Mammary epithelial cell (primary cell): ENCODE measurements around the gene CTTNBP2NL.

Source experiments
- EZH2 ChIP-seq: IDR thresholded peaks from 2 replicates; pipeline ENCODE4 v1.6.1; 2012; ENCODE audit warnings: low read length, inconsistent platforms, borderline replicate concordance
- TF ChIP-seq, protein P1 (sequence below), 2 donors: IDR thresholded peaks in 1 of 2; conservative IDR thresholded peaks in 1 of 2; 2 replicates each; pipeline ENCODE4 v1.5.1; 2011 to 2012; ENCODE audit warnings: inconsistent platforms in 2 of 2, low read length in 2 of 2, mild to moderate bottlenecking in 2 of 2, control low read depth in 1 of 2, low read depth in 1 of 2; ENCODE audit not compliant: insufficient read depth in 1 of 2; ENCODE audit errors: extremely low read depth in 1 of 2

GRCh38 chr1:112450773-112451172, 54.8 kb downstream of the CTTNBP2NL start:
- TF ChIP-seq, protein P1, sequence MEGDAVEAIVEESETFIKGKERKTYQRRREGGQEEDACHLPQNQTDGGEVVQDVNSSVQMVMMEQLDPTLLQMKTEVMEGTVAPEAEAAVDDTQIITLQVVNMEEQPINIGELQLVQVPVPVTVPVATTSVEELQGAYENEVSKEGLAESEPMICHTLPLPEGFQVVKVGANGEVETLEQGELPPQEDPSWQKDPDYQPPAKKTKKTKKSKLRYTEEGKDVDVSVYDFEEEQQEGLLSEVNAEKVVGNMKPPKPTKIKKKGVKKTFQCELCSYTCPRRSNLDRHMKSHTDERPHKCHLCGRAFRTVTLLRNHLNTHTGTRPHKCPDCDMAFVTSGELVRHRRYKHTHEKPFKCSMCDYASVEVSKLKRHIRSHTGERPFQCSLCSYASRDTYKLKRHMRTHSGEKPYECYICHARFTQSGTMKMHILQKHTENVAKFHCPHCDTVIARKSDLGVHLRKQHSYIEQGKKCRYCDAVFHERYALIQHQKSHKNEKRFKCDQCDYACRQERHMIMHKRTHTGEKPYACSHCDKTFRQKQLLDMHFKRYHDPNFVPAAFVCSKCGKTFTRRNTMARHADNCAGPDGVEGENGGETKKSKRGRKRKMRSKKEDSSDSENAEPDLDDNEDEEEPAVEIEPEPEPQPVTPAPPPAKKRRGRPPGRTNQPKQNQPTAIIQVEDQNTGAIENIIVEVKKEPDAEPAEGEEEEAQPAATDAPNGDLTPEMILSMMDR (conservative IDR thresholded peaks at IDR 0.05 in 1 of 2, IDR thresholded peaks at IDR 0.05 in 1 of 2; ENCODE audit: extremely low read depth in 1 of 2, insufficient read depth in 1 of 2, low read depth in 1 of 2, low read length in 2 of 2): no peak
- TF ChIP-seq EZH2: no peak
